Fibroblast of gingiva (primary cell): ENCODE results near the gene C4orf51.

Source experiments
- DNase-seq: peaks from one replicate; pipeline ENCODE4 v3.0.0-alpha.2; 2011; ENCODE audit warnings: low read depth

The C4orf51 gene

GRCh38 chr4:145709843-145710242 lies 29.9 kb downstream of the C4orf51 start:
- peak; percentile 77 for DNase-seq

- peak; percentile 75 for DNase-seq
Observed at GRCh38 chr4:145716200-145716599, 36.3 kb downstream of the C4orf51 start.

- DNase-seq = no peak
Observed at GRCh38 chr4:145716661-145717200, 36.8 kb downstream of the C4orf51 start.

- DNase-seq = no peak
Observed at GRCh38 chr4:145719752-145720624, 40.0 kb downstream of the C4orf51 start.

GRCh38 chr4:145720656-145721055 lies 40.7 kb downstream of the C4orf51 start:
- DNase-seq = no peak

GRCh38 chr4:145722561-145722960 lies 42.6 kb downstream of the C4orf51 start:
- DNase-seq = no peak

GRCh38 chr4:145723336-145723735 lies 43.4 kb downstream of the C4orf51 start:
- no peak for DNase-seq

GRCh38 chr4:145730026-145730425 lies 50.1 kb downstream of the C4orf51 start:
- DNase-seq = no peak

- DNase-seq = peak; percentile 86
Observed at GRCh38 chr4:145731028-145731427, 51.1 kb downstream of the C4orf51 start.

- DNase-seq = no peak
Observed at GRCh38 chr4:145732001-145732815, 52.3 kb downstream of the C4orf51 start.

GRCh38 chr4:145732895-145733880 lies 53.2 kb downstream of the C4orf51 start:
- peak; percentile 96 for DNase-seq

GRCh38 chr4:145734031-145734430 lies 54.1 kb downstream of the C4orf51 start:
- DNase-seq = no peak

GRCh38 chr4:145734576-145735346 lies 54.8 kb downstream of the C4orf51 start:
- peak; percentile 98 for DNase-seq

- peak; percentile 92 for DNase-seq
Observed at GRCh38 chr4:145735347-145735675, 55.4 kb downstream of the C4orf51 start.

- DNase-seq = no peak
Observed at GRCh38 chr4:145735827-145736226, 55.9 kb downstream of the C4orf51 start.

- DNase-seq = peak; percentile 69
Observed at GRCh38 chr4:145736241-145736831, 56.4 kb downstream of the C4orf51 start.

GRCh38 chr4:145739845-145740244 lies 59.9 kb downstream of the C4orf51 start:
- DNase-seq = no peak

- no peak for DNase-seq
Observed at GRCh38 chr4:145740806-145741205, 60.9 kb downstream of the C4orf51 start.

GRCh38 chr4:145743641-145744040 lies 63.7 kb downstream of the C4orf51 start:
- DNase-seq = no peak

GRCh38 chr4:145755802-145756201 lies 75.9 kb downstream of the C4orf51 start:
- no peak for DNase-seq
